Right lobe of liver (tissue), 4 donors: ENCODE measurements around the gene ARRDC4.

ENCODE experiments used
- POLR2A ChIP-seq: fragments of 450-650 bp; IDR thresholded peaks from one replicate; pipeline ENCODE4 v1.6.1; 2017; ENCODE audit warnings: antibody characterized with exemption, mild to moderate bottlenecking
- TF ChIP-seq, protein P1 (sequence below), 4 donors: fragments of 200-600 bp in 3 of 4; fragments of 450-650 bp in 1 of 4; IDR thresholded peaks; one replicate each; pipeline versions ENCODE4 v1.5.1 to v1.8.0; 2016 to 2022; ENCODE audit warnings: antibody characterized with exemption in 4 of 4, mild to moderate bottlenecking in 2 of 4
- donor health status: DM: no; HTN: no; CAD: no.
- donor health status: DM: no; HTN: no; CAD: no.
- donor health status: DM: no; HTN: yes; CAD: no.

DNA sequence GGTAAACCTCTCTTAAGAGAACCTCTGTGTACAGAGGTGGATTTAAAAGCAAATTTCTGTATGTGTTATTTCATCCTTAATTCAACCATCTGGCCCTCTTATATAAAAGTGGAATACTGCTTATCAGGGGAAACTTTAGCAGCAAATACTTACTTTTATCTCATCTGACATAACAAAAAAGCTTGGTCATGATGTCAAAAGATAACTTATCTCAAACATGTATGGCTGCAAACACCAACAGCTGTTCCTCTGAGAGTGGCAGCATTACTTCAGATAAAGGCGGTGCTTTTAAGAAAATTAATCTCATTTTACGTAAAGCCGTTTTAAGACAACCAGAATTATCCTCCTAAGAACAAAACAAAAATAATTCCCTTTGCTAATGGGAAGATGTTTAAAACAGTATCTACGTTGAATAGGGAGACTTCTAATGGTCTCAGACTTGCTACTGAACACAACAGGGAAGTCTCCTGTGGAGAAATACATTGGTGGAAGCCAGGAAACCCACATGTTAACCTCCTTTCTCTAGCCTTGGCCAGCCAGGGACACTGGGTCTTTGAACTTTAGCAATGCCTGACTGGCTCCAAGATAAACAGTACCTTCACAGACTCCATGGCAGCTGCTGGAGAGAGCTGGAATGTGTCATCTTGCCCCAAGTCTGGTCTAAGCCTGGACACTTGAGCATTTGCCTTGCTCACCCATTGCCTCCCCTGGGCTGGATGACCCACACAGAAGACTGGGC, 18.1 kb downstream of the ARRDC4 start:
- TF ChIP-seq, protein P1, sequence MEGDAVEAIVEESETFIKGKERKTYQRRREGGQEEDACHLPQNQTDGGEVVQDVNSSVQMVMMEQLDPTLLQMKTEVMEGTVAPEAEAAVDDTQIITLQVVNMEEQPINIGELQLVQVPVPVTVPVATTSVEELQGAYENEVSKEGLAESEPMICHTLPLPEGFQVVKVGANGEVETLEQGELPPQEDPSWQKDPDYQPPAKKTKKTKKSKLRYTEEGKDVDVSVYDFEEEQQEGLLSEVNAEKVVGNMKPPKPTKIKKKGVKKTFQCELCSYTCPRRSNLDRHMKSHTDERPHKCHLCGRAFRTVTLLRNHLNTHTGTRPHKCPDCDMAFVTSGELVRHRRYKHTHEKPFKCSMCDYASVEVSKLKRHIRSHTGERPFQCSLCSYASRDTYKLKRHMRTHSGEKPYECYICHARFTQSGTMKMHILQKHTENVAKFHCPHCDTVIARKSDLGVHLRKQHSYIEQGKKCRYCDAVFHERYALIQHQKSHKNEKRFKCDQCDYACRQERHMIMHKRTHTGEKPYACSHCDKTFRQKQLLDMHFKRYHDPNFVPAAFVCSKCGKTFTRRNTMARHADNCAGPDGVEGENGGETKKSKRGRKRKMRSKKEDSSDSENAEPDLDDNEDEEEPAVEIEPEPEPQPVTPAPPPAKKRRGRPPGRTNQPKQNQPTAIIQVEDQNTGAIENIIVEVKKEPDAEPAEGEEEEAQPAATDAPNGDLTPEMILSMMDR (IDR thresholded peaks at IDR 0.05) = no peak
- no peak for TF ChIP-seq POLR2A
